SK-N-SH treated with all-trans-retinoic acid at 6 μM for 48 hours (cell line): ENCODE results near the gene LRRC28.

Experiments used
- ARNTL ChIP-seq: fragments of 450-650 bp; formaldehyde crosslinking; IDR thresholded peaks from 2 replicates; pipeline ENCODE4 v1.5.0; 2020; ENCODE audit warnings: low read depth, mild to moderate bottlenecking, moderate library complexity, borderline replicate concordance
- BACH2 ChIP-seq: fragments of 250-450 bp; sonication (Bioruptor Pico); IDR thresholded peaks from 2 replicates; pipeline ENCODE4 v1.9.0; 2021; ENCODE audit warnings: mild to moderate bottlenecking, borderline replicate concordance
- GLIS3 ChIP-seq: fragments of 250-450 bp; sonication (Bioruptor Pico); IDR thresholded peaks from 2 replicates; pipeline ENCODE4 v1.5.0; 2020; ENCODE audit warnings: mild to moderate bottlenecking, moderate library complexity
- OSR1 ChIP-seq: fragments of 250-450 bp; sonication (Bioruptor Pico); IDR thresholded peaks from 2 replicates; pipeline ENCODE4 v1.8.0; 2022; ENCODE audit warnings: moderate library complexity, mild to moderate bottlenecking, inconsistent platforms
- RARB ChIP-seq: fragments of 250-450 bp; sonication (Bioruptor Pico); IDR thresholded peaks from 2 replicates; pipeline ENCODE4 v1.8.0; 2021; ENCODE audit warnings: mild to moderate bottlenecking, moderate library complexity
- TOX ChIP-seq: fragments of 250-450 bp; sonication (Bioruptor Pico); IDR thresholded peaks from 2 replicates; pipeline ENCODE4 v1.8.0; 2021; ENCODE audit warnings: mild to moderate bottlenecking, moderate library complexity, borderline replicate concordance
- ZNF565 ChIP-seq: fragments of 450-650 bp; formaldehyde crosslinking; conservative IDR thresholded peaks from 2 replicates; pipeline ENCODE4 v1.5.0; 2020; ENCODE audit warnings: low read depth, mild to moderate bottlenecking, moderate library complexity
- ZNF70 ChIP-seq: fragments of 450-650 bp; formaldehyde crosslinking; IDR thresholded peaks from 2 replicates; pipeline ENCODE4 v1.5.0; 2020; ENCODE audit warnings: mild to moderate bottlenecking, moderate library complexity
- ZNF8 ChIP-seq: fragments of 450-650 bp; formaldehyde crosslinking; IDR thresholded peaks from 2 replicates; pipeline ENCODE4 v1.5.0; 2020; ENCODE audit warnings: mild to moderate bottlenecking, moderate library complexity
- TF ChIP-seq, protein P1 (sequence below): fragments of 250-450 bp; sonication (Bioruptor Pico); IDR thresholded peaks from 2 replicates; pipeline ENCODE4 v1.5.1; 2020; ENCODE audit warnings: low read depth, mild to moderate bottlenecking, moderate library complexity

GRCh38 chr15:99336794-99337193 lies 85.5 kb downstream of the LRRC28 start:
- no peak for TF ChIP-seq OSR1
- TF ChIP-seq ZNF8 (CRISPR knock-in tag) = no peak
- no peak for TF ChIP-seq TOX (CRISPR knock-in tag)
- no peak for TF ChIP-seq ZNF70 (CRISPR knock-in tag)
- no peak for TF ChIP-seq BACH2 (CRISPR knock-in tag)
- TF ChIP-seq RARB (CRISPR knock-in tag) = no peak
- no peak for TF ChIP-seq GLIS3 (CRISPR knock-in tag)
- TF ChIP-seq, protein P1, sequence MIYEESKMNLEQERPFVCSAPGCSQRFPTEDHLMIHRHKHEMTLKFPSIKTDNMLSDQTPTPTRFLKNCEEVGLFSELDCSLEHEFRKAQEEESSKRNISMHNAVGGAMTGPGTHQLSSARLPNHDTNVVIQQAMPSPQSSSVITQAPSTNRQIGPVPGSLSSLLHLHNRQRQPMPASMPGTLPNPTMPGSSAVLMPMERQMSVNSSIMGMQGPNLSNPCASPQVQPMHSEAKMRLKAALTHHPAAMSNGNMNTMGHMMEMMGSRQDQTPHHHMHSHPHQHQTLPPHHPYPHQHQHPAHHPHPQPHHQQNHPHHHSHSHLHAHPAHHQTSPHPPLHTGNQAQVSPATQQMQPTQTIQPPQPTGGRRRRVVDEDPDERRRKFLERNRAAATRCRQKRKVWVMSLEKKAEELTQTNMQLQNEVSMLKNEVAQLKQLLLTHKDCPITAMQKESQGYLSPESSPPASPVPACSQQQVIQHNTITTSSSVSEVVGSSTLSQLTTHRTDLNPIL = no peak
- no peak for TF ChIP-seq ZNF565 (CRISPR knock-in tag)
- no peak for TF ChIP-seq ARNTL (CRISPR knock-in tag)
